Esophagus muscularis mucosa (tissue), 4 donors: ENCODE data around the gene INTS4.
"Not testable (repeated sequence)": the region's sequence is repeated elsewhere in the genome, so short reads cannot be mapped to it uniquely, and the experiment has no call there.

Source experiments
- CTCF ChIP-seq, 3 experiments: fragments of 200-600 bp in 2 of 3; fragments of 450-650 bp in 1 of 3; sonication (generic) in 2 of 3; IDR thresholded peaks; one replicate each; pipeline ENCODE4 v1.5.1; 2017 to 2019; ENCODE audit warnings: antibody characterized with exemption in 3 of 3, mild to moderate bottlenecking in 2 of 3, moderate library complexity in 1 of 3
- EP300 ChIP-seq: sonication (generic); formaldehyde crosslinking; IDR thresholded peaks from one replicate; pipeline ENCODE4 v1.6.1; 2017; ENCODE audit warnings: antibody characterized with exemption
- POLR2A ChIP-seq: fragments of 450-650 bp; IDR thresholded peaks from one replicate; pipeline ENCODE4 v1.6.1; 2017; ENCODE audit warnings: antibody characterized with exemption, moderate library complexity, mild to moderate bottlenecking, low read depth
- POLR2AphosphoS5 ChIP-seq, 2 donors: sonication (generic); formaldehyde crosslinking; IDR thresholded peaks; one replicate each; pipeline ENCODE4 v1.6.1; 2017; ENCODE audit warnings: antibody characterized with exemption in 2 of 2

- TF ChIP-seq CTCF (IDR thresholded peaks at IDR 0.05); POLR2A; EP300; POLR2AphosphoS5 (IDR thresholded peaks at IDR 0.05): not testable (repeated sequence)
Observed at GRCh38 chr11:77843700-77844099, 150.8 kb downstream of the INTS4 start.
